Measurements from ENCODE around the gene SLC35F3.
"Not testable (repeated sequence)": the region's sequence is repeated elsewhere in the genome, so short reads cannot be mapped to it uniquely, and the experiment has no call there.

- not testable (repeated sequence) for TF ChIP-seq EZH2 (IDR thresholded peaks at IDR 0.05; ENCODE audit: low read length)
- TF ChIP-seq, protein P1, sequence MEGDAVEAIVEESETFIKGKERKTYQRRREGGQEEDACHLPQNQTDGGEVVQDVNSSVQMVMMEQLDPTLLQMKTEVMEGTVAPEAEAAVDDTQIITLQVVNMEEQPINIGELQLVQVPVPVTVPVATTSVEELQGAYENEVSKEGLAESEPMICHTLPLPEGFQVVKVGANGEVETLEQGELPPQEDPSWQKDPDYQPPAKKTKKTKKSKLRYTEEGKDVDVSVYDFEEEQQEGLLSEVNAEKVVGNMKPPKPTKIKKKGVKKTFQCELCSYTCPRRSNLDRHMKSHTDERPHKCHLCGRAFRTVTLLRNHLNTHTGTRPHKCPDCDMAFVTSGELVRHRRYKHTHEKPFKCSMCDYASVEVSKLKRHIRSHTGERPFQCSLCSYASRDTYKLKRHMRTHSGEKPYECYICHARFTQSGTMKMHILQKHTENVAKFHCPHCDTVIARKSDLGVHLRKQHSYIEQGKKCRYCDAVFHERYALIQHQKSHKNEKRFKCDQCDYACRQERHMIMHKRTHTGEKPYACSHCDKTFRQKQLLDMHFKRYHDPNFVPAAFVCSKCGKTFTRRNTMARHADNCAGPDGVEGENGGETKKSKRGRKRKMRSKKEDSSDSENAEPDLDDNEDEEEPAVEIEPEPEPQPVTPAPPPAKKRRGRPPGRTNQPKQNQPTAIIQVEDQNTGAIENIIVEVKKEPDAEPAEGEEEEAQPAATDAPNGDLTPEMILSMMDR (optimal IDR thresholded peaks at IDR 0.05 in 1 of 3, IDR thresholded peaks at IDR 0.05 in 1 of 3, conservative IDR thresholded peaks at IDR 0.05 in 1 of 3; ENCODE audit: extremely low read depth in 1 of 3, insufficient read depth in 2 of 3, low read length in 3 of 3) = not testable (repeated sequence)
Observed at GRCh38 chr1:234210429-234210828, 306.0 kb downstream of the SLC35F3 start.
